Suprapubic skin (tissue), 4 donors: ENCODE data around the gene EPSTI1.

Source experiments
- CTCF ChIP-seq, 2 donors: fragments of 200-600 bp in 1 of 2; fragments of 450-650 bp in 1 of 2; sonication (generic) in 1 of 2; IDR thresholded peaks; one replicate each; pipeline ENCODE4 v1.5.1; 2016 to 2019; ENCODE audit warnings: antibody characterized with exemption in 2 of 2, mild to moderate bottlenecking in 1 of 2, moderate library complexity in 1 of 2
- EP300 ChIP-seq: sonication (generic); formaldehyde crosslinking; IDR thresholded peaks from one replicate; pipeline ENCODE4 v1.6.1; 2017; ENCODE audit warnings: antibody characterized with exemption
- POLR2A ChIP-seq, 2 donors: fragments of 450-650 bp; IDR thresholded peaks; one replicate each; pipeline ENCODE4 v1.6.1; 2017; ENCODE audit warnings: antibody characterized with exemption in 2 of 2, mild to moderate bottlenecking in 2 of 2, moderate library complexity in 2 of 2
- POLR2AphosphoS5 ChIP-seq, 3 donors: sonication (generic); formaldehyde crosslinking; IDR thresholded peaks; one replicate each; pipeline ENCODE4 v1.6.1; 2017; ENCODE audit warnings: antibody characterized with exemption in 3 of 3

- TF ChIP-seq CTCF (IDR thresholded peaks at IDR 0.05) (no peak), EP300 (no peak), POLR2A (IDR thresholded peaks at IDR 0.05) (no peak), POLR2AphosphoS5 (IDR thresholded peaks at IDR 0.05) (no peak)
Measured at GRCh38 chr13:42875475-42876269, 116.4 kb downstream of the EPSTI1 start.
